ENCODE measurements around the gene PAM16. TPM values are rescaled to one million over a fixed set of nuclear protein-coding genes. Genes with fewer than 3 reads are reported as not detected.
A peak's percentile ranks its signal among the peaks of the same experiment; 100 is the strongest.

PAM16 gene
- total and polyA plus RNA-seq, 9 of the 15 experiments (the other 6 are each of a cell fraction or from before 2014, with no cell fraction given) = 38.7 to 273 (median 79.3) TPM

GRCh38 chr16:4303973-4304372 lies 47.1 kb downstream of the PAM16 start:
- H3K9me1 ChIP-seq (ENCODE audit: control insufficient read depth, insufficient read depth, low read length) = peaks cover 3% of the 10 kb centered on the region
- H2AFZ ChIP-seq (ENCODE audit: low read depth, low read length) = no peak overlapping the region
- H3K9me3 ChIP-seq (replicated peaks; ENCODE audit: control insufficient read depth, insufficient read depth, low read depth, low read length) = no peaks in the 10 kb centered on the region
- TF ChIP-seq, protein P1, sequence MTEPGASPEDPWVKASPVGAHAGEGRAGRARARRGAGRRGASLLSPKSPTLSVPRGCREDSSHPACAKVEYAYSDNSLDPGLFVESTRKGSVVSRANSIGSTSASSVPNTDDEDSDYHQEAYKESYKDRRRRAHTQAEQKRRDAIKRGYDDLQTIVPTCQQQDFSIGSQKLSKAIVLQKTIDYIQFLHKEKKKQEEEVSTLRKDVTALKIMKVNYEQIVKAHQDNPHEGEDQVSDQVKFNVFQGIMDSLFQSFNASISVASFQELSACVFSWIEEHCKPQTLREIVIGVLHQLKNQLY (CRISPR knock-in tag; conservative IDR thresholded peaks at IDR 0.05) = no peak
- TF ChIP-seq RBFOX2 (IDR thresholded peaks at IDR 0.05; ENCODE audit: low read depth, low read length) (0 out of 2 replicates have a peak, but pooled peaks have one; percentile 16), MAZ (CRISPR knock-in tag; conservative IDR thresholded peaks at IDR 0.05 in 1 of 2, IDR thresholded peaks at IDR 0.05 in 1 of 2) (no peak), CHD7 (IDR thresholded peaks at IDR 0.05; ENCODE audit: low read depth, low read length) (no peak), POLR2G (IDR thresholded peaks at IDR 0.05; ENCODE audit: low read depth, low read length) (0 out of 2 replicates have a peak, but pooled peaks have one; percentile 24)
- intact Hi-C loops (cut with micrococcal nuclease) (no loop called here), in situ Hi-C loops (cut with MboI) (no loop called here)
- WGBS (ENCODE audit: insufficient coverage, low coverage, missing lambda C conversion rate) = 89% methylated on average over 5 of the region's 13 CpGs
- peaks cover 14 to 39% of the 10 kb centered on the region in 2 experiments; a peak in 4 of 5 replicates for H3K4me1 ChIP-seq (replicated peaks in 1 of 2; ENCODE audit: control insufficient read depth in 2 of 2, insufficient read depth in 2 of 2, low read length in 2 of 2)
- BruUV-seq (replicated peaks) = no TSS peak
- H3K27me3 ChIP-seq (ENCODE audit: control insufficient read depth in 2 of 2, insufficient read depth in 2 of 2, low read length in 2 of 2) = no peaks in the 10 kb centered on the region
- H3K4me3 ChIP-seq = no peak overlapping the region
- no peak overlapping the region for H3K27ac ChIP-seq (ENCODE audit: extremely low read depth, low read depth, low read length)
- ChIA-PET CTCF (ENCODE audit: low intra/inter-chr PET ratio) (no interaction called here), POLR2A (interaction anchor here (1.2 kb wide), 1 partner anchor 31 kb away, joined by 3 read pairs; the partner anchor contains the start of gene TFAP4)
- H3K79me2 ChIP-seq (ENCODE audit: control insufficient read depth, insufficient read depth, low read length) = peaks cover 18% of the 10 kb centered on the region
- H3K9ac ChIP-seq (ENCODE audit: insufficient read depth in 1 of 2, low read depth in 2 of 2, low read length in 2 of 2) = peak overlapping the region in 1 of 2 experiments; percentile 65; a peak in 2 of 4 replicates
- no peak for ATAC-seq
- FAIRE-seq = no peak
- H3K36me3 ChIP-seq (ENCODE audit: control insufficient read depth, insufficient read depth, low read length) = peaks cover 38% of the 10 kb centered on the region; the same call in 2 of the 3 replicates
- DNase-seq (ENCODE audit: extremely low read depth in 1 of 4, low spot score in 3 of 4) = no peak
- H4K20me1 ChIP-seq (replicated peaks; ENCODE audit: control insufficient read depth, insufficient read depth, low read length) = 0 out of 2 replicates have a peak, but pooled peaks cover 4% of the 10 kb centered on the region
- no peak overlapping the region for H3K4me2 ChIP-seq (ENCODE audit: insufficient read depth, low read length)

Data from K562 (cell line).